A375 (cell line): ENCODE measurements around the gene TMA7. TPM values are rescaled to one million over a fixed set of nuclear protein-coding genes. Genes with fewer than 3 reads are reported as not detected.

Experiments
- total RNA-seq: library from RNA; depleted of rRNA; stranded (reverse); fragments of >200 nt; shearing (Covaris generic); gene quantifications from 2 replicates; pipeline ENCODE4 v1.2.3, GENCODE V29; 2014; rRNA removed

TMA7 gene
- 631 and 866 TPM in 2 replicates for total RNA-seq

DNA sequence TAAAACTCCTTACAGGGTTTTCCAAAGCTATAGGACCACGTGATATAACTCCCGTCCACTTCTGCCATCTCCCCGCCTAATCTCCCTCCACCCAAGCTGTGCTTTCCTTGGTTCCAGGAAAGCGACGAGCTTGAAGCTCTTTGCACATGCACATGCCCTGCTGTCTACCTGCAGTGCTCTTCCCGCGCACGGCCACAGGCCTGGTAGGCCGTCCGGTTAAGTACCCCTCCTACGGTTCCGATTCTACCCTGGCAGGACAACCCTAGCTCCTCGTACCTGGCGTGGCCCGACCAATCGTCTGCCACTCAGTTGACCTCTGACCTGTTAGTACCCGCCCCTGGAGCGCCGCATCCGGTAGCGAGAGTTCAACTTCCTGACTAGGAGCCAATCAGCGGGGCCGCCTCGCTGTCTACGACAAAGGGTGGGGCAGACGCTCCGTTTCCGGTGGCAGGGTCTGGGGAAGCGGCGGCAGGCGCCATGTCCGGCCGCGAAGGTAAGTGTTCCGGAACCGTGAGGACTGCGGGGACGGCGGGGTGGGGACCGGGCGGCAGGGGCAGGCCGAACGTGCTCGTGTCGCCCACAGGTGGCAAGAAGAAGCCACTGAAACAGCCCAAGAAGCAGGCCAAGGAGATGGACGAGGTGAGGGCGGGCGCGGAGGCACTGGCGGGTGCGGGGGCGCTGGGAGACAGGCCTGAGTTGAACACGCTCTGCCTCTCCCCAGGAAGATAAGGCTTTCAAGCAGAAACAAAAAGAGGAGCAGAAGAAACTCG is at the start of gene TMA7, which contains the start of gene CCDC51:
TMA7 (plus strand) TSS at position 438 of the 770 bp plus-strand sequence; CDS start at position 478, 40 bp downstream.
CCDC51 (minus strand) TSS at position 300 of the 770 bp plus-strand sequence. CDS start 4,991 bp downstream, outside the sequence.

DNA sequence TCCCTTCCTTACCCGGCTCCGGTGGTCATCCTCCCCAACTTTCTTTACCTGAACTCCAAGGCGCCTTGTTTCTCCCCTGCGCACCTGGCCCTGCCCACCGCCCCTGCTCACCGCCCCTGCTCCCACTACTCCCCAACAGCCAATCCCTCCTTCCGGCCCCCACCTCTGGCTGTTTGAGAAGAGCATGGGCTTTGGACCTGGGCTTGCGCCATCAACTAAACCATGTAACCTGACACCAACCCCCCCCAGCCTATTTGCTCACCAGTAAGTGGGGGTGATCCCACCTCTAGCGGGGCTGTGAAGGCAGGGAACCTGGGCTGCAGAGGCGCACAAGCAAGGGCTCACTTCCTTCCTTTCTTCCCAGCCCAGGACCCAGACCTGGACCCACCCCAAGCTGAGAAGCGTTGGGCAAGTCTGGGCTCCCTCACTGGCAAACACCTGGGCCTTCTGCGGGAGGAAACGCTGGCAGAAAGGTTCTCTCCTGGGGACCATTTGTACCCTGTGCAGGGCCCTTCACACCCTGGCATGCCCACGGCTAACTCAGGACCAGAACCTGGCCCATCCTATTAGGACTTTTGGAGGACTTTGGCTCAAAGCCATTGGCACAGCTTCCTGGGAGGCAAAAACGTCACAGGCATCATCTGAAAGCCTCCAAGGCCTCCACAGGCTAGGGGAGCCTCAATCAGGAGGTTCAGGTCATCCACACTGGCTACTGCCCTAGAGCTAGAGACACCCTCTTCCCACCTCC is 9.9 kb upstream of the TMA7 start, which contains the start of gene PLXNB1:
PLXNB1 (minus strand) TSS at position 127 of the 748 bp plus-strand sequence. CDS start 5,475 bp downstream, outside the sequence.

DNA sequence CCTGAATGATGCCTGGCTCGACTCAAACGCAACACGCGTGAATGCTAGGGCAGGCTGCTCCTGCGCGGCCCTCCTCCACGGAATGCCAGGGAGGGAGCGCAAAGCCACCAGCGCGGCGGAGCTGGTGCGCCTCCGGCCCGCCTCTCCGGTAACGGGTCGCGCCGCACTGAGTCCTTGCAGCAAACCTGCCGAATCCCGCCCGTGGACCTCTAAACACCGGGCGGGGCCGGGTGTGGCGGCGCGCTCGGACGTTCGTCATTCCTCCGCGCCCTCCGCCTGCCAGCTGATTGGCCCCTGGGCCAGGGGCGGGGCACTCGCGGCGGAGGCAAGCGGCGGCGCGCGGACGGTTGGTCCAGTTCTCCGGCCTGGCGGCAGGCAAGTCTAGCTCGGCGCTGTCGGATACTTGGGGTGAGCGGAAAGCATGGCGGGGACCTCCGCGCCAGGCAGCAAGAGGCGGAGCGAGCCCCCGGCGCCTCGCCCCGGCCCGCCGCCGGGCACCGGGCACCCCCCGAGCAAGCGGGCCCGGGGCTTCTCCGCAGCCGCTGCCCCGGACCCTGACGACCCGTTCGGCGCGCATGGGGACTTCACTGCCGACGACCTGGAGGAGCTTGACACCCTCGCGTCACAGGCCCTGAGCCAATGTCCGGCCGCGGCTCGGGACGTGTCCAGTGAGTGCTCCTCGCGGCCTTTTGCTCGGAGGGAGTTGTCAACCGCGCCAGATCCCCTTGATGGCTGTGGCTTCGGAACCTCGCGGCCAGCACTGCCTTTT is 6.6 kb downstream of the TMA7 start, which contains the start of gene ATRIP:
ATRIP (plus strand) TSS at position 313 of the 769 bp plus-strand sequence; CDS start at position 422, 109 bp downstream.

Other genes with a start within 250 kb of the TMA7 start
- gene CAMP, start 216.8 kb upstream of the TMA7 start, total RNA-seq = 2.4 and 6.6 TPM in 2 replicates
- gene ZNF589, start 199.2 kb upstream of the TMA7 start, total RNA-seq = 16.5 and 17.2 TPM in 2 replicates
- 20.8 and 22.6 TPM in 2 replicates for gene NME6, start 138.9 kb upstream of the TMA7 start, total RNA-seq
- not detected in 2 replicates for gene SPINK8, start 106.6 kb upstream of the TMA7 start, total RNA-seq
- 0.04 TPM in 1 of 2 replicates, not detected in the other for gene FBXW12, start 68.0 kb upstream of the TMA7 start, total RNA-seq
- gene PLXNB1, start 10.2 kb upstream of the TMA7 start, total RNA-seq = 25.6 and 29.2 TPM in 2 replicates
- 30.7 and 33.8 TPM in 2 replicates for gene CCDC51, start 138 bp upstream of the TMA7 start, total RNA-seq
- 13.7 and 14.2 TPM in 2 replicates for gene ATRIP, start 6.5 kb downstream of the TMA7 start, total RNA-seq
- gene SHISA5, start 63.9 kb downstream of the TMA7 start, total RNA-seq = 107 and 119 TPM in 2 replicates
- gene PFKFB4, start 116.5 kb downstream of the TMA7 start, total RNA-seq = 57.7 and 76.4 TPM in 2 replicates
- 17.5 and 30.5 TPM in 2 replicates for gene UCN2, start 123.5 kb downstream of the TMA7 start, total RNA-seq
- gene COL7A1, start 155.1 kb downstream of the TMA7 start, total RNA-seq = 14.6 and 21.1 TPM in 2 replicates
- gene UQCRC1, start 169.4 kb downstream of the TMA7 start, total RNA-seq = 264 and 282 TPM in 2 replicates
- not detected in 2 replicates for gene TMEM89, start 181.5 kb downstream of the TMA7 start, total RNA-seq
- gene SLC26A6, start 195.2 kb downstream of the TMA7 start, total RNA-seq = 22.7 and 23.9 TPM in 2 replicates
- gene CELSR3, start 222.6 kb downstream of the TMA7 start, total RNA-seq = 7.3 and 7.9 TPM in 2 replicates
- gene NCKIPSD, start 245.7 kb downstream of the TMA7 start, total RNA-seq = 28.9 and 42.3 TPM in 2 replicates